ENCODE data around the gene FLNC.

The FLNC gene

DNA sequence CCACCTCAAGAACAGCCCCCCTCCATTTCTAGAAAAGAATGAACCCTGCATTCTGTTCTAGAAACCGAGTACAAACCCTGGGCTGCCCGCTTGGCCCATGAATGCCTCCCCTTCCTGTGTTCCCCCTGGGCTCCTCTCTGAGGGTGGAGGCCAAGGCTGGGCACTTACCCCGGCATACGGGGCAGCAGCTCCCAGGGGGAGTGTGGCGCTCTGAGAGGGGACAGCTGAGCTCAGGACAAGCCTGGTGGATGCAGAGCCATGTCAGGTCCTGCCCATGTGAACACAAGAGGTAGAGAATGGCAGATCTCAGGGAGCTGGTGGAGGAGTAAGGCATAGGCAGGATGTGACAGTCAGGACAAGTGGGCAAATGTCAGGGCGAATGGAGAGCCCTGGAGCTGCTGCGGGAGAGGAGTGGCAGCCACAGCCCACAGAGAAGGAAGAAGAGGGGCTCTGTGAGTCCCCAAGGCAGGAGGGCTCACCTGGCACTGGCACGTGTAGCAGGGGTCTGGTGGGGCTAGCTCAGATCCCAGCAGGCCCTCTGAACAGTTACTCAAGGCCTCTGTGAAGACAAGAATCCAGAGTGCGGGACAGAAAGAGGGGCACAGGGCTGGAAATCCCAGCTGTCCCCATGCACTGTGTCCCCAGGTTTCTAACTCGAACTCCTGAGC is 51.4 kb downstream of the FLNC start:
- DNase-seq: no peak

DNA sequence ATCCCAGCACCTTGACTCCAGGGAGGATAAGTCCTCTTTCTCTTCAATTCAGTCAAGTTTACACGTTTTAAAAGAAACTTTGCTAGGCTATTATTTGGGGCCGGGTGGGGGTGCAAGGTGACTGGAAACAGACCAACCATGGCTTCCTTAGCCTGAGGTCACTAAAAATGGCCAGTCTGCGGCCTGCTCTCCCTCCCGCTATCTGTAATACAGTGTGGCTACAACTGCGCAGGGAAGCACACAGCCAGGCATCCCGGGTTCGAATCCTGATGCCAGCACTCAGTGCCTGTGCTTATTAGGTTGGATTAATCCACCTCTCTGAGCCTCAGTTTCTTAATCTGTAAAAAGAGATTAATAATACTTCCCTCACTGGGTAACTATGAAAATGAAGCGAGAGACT is 51.9 kb downstream of the FLNC start:
- no peak for DNase-seq

DNA sequence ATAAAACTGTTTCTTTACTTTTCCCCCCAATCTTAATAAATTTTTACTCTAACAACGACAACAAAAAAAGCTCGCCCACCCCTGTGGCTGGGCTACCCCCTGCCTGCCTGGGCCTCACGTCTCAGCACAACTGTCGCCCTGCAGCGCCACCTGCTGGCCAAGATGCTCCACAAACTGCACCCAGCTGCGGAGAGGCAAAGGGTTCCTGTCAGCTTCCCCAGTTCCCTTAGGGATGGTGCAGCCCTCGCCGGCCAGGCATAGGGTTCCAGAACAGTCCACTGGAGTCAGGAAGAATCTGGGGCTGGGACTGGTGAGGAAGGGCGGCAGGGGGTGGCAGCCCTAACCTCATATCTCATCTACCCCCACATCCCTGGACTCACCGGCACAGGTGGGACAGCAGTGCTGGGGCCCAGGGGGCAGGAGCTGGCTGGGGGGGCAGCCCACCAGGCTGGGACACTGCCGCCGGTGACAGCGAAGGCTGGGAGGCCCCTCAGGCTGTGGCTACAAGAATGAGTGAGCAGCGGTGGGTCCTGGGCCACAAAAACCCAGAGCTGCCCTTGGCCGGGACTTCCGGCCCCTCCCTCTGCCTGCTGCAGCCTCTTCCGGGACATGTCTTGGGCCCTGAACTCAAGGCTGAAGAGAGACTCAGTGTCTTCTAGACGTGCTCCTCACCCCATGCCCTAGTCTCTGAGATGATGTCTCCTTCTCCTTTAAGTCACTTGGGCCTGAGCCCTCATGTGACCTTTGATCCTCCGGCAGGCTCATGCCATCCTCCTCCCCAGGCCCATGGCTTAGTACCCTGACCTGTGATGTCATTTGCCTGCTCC is 53.6 kb downstream of the FLNC start:
- DNase-seq: peak; percentile 89

DNA sequence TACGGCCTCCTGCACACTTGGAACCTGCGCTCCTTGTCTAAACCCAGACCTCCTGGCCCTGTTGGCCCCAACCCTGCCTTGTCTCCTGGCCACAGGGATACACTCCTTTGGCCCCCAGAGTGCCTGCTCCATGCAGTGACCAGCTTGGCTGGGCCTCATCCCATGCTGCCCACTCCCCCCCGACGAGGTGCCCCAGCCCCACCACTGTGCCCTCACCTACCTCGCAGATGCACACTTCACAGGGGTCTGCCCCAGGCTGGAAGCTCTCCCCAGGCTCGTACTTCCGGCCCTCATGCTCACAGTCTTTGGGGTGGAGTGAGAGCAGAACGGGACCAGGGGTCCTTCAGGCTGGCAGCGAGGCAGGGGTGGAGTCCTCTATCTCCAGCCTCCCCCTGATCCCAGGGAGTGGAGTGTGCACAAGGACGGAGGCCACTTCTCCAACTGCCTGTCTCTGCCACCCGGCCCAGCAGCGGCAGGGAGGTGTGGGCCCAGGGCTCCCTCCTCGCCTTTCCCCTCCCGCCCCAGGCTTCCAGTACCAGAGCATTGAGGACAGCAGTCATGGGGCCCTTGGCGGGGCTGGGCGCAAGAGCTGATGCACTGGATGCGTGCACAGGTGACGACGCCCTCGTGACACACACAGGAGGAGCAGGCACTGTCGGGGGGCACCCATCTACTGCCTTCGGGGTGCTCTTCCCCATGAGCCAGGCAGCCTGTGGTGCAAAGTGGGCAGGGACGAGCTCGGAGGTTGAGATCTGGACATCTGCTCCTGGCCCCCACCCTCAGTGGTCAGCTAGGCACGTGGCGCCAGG is 54.6 kb downstream of the FLNC start:
- no peak for DNase-seq

DNA sequence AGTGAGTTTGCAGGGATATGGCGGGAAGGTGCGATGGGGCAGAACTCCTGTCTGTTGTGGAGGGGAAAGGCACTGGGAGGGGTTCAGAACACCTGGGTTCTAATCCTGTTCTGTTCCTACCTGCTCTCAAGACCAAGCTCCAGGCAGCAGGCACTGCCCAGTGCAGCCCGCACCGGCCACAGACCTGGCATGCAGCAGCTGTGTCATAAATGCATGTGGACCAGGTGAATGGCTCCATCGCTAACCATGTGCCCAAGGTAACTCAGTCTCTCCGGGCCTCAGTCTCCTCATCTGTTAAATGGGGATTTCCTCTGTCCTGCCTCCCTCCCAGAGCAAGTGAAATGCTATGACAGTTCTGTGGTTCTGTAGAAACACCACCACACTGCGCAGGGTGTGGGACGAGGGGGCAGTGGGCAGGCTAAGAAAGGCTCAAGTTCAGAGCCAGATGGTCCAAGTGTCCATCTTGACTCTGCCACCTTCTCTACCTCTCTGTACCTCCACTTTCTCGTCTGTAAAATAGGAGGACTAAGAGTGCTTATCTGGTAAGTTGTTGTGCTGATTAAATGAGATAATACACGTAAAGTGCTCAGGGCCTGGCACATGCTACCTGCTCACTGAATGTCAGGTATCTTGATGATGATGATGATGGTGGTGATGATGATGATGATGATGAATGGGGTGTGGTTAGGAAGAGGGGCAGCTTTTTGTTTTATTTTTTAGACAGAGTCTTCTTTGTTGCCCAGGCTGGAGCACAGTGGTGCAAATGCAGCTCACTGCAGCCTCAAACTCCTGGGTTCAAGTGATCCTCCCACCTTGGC is 55.4 kb downstream of the FLNC start:
- no peak for DNase-seq

DNA sequence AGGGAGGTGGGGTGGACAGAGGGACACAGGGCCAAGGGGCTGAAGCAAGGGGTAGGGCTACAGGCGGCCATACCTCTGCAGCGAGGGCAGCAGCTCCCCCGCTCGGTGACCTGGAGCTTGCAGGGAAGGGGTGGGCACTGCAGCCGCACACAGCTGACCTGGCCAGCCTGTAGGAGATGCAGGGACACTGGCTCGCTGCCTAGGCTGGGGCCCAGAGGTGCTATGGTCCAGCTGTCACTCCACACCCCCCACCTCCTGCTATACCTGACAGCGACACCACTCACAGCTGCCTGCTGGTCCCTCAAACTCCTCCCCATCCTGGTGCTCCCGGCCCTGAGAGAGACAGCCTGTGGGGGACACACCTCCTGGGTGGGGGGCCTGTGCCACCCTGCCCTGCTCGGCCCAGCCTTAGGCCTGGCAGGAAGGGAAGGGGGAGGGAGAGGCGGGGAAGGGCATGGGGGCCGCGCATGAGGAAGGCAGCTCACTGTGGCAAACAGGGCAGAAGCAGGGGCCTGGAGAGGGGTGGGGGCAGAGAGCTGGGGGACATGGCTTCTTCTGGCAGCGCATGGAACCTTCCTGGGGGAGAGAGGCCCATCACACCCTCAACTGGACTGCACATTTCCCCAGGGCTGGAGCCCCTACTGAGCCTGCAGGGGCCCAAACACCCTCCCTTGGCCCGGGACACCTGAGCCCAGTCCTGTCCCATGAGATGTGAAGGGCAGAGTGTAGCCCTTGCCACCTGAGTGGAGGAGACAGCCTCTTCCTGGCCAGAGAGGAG is 56.4 kb downstream of the FLNC start:
- DNase-seq: no peak

DNA sequence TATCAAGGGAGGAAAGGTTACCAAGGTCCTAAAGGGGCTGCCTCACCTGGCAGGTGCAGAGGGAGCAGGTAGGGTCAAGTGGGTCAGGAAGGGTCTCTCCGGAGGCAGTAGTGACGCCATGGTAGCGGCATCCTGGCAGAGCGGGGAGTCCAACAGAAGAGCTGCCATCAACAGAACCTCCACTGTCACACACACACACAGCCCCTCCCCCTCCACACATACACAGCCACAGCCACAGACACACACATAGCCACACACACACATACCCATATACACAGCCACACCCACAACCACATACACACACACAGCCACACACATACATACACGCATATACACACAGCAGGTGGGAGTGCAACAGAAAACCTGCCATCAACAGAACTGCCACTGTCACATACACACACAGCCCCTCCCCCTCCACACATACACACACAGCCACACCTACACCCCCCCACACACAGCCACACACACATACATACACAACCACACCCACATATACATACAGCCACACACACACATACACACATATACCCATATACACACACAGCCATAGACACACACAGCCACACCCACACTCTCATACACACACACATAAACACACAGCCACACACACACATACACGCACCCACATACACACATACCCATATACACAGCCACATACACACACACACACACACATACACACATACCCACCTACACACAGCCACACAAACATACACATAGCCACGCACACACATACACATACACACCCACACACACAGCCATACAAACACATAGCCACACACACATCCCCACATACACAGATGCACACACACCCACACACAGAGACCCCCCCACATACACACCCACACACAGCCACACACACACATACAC is 57.2 kb downstream of the FLNC start:
- DNase-seq: no peak

DNA sequence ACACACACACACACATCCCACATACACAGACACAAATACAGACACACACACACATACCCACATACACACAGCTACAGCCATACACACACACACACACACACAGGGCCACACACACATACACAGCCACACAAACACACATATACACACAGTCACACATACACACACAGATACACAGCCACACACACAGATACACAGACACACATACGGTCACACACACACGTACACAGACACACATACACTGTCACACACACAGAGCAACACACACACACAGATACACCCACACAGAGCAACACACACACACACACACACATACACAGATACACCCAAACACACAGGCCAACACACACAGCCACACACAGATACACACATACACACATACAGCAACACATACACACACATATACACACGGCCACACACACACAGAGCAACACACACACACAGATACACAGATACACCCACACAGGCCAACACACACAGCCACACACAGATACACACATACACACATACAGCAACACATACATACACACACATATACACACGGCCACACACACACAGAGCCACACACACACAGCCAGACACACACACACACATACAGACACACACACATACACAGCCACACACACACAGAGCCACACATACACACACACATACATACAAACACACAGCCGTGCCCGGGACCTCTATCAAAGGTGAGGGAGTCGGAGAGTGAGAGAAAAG is 58.0 kb downstream of the FLNC start:
- DNase-seq: no peak

DNA sequence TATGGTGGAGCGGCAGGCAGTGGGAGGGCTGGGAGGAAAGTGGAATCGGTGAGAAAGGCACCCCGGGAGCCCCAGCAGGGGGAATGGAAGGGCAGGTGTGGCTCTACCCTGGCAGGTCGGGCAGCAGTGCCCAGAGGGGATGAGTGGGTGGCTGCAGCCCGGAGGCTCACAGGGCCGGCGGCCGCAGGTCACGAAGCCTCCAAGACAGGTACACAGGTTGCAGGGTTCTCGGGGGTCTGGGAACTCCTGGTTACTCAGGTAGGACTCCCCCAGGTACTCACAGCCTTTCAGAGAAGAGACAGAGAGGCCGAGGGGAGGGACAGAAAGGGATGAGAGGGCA is 58.5 kb downstream of the FLNC start:
- DNase-seq: no peak

DNA sequence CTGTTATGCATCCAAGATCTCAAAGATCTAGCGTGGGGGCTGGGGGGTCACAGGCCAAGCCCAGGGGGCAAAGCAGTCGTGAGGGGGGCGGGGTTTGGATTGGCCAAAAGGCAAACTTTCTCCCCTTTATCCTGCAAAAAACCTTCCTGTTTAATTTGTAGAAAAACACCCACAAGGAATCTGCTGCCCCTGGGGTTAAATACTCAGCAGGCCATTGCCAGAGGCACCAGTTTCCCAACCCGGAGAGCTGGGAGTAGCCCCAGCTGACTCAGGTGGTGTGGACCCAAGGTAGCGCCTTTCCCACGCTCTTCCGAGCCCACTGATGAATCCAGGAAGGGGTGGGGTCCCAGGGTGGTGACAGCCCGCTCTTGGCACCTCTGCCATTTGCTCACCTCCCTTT is 58.9 kb downstream of the FLNC start:
- no peak for DNase-seq

DNA sequence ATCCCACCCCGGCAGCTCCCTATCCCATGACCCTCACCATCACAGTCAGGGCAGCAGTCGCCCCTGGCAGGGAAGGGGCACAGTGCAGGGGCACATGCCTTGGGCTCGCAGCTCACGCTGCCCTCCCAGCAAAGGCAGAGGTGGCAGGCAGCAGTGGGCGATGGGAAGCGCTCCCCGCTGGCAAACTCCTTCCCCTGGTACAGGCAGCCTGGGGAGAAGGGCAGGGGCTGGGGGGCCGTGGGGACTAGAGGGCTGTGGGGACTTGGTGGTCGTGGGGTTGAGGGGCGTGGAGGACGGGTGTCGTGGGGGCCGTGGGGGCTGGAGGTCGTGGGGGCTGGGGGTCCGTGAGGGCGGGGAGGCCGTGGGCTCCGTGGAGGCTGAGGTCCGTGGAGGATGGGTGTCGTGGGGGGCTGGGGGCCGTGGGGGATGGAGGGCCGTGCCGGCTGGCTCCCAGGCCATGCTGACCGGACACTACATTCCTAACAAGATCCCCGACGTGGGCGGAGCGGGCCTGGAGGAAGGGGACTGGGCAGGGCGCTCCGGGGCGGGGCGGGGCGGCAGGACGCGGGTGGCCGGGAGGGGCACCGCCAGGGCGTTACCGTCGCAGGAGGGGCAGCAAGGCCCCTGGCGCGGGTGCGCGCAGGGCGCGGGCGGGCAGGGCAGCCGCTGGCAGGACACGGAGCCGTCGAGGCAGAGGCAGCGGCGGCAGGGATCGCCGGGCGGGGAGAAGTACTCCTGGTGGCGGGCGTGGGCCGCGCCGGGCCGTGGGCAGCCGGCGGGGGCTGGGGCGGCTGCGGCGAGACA is 60.3 kb downstream of the FLNC start:
- no peak for DNase-seq

DNA sequence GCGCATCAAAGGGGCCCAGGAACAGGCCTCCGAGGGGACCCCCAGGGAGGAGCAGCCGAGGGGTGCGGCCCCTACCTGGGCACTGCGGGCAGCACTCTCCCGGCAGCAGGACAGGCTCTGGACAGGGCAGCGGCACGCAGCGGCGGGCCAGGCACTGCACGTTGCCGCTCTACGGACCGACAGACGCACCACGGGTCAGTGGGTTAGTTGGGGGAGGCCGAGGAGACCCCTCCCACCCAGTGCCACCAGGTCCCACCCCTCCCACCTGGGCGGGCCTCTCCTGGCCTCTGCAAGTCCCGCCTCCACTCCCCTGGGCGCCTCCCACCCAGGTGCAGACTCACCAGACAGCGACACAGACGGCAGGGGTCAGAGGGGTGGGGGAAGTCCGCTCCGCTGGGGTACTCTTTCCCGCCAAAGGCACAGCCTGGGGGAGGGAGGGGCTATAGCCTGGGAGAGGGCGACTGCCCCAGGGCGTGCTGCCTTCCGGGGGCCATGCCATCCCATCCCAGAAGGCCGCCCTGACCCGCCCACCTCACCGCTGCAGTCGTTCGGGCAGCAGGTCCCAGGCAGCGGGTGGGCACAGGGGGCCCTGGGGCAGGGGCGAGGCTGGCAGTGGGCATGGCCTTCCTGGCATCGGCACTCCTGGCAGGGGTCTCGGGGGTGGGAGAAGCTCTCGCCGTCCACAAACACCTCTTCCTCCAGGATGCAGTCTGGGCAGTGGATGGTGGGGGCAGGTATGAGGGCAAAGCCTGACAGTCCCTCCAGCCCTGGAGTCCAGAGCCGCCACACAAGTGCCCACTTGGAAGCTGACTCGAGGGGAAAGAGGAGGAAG is 61.1 kb downstream of the FLNC start:
- no peak for DNase-seq

DNA sequence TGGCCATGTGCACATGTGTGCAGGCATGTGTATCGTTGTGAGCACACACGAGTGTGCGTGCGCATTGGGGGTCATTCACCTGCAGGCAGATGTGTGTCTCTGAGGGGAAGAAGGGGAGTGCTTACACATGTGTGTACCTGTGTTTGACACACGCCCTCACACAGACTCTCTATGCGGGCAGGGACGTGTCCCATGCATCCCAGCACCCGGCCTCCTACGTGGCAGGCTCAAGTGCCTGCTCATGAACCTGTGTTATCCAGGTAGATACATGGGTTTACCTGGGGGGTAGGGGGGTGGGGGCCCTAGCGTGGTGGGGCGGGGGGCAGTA is 61.7 kb downstream of the FLNC start:
- no peak for DNase-seq

DNA sequence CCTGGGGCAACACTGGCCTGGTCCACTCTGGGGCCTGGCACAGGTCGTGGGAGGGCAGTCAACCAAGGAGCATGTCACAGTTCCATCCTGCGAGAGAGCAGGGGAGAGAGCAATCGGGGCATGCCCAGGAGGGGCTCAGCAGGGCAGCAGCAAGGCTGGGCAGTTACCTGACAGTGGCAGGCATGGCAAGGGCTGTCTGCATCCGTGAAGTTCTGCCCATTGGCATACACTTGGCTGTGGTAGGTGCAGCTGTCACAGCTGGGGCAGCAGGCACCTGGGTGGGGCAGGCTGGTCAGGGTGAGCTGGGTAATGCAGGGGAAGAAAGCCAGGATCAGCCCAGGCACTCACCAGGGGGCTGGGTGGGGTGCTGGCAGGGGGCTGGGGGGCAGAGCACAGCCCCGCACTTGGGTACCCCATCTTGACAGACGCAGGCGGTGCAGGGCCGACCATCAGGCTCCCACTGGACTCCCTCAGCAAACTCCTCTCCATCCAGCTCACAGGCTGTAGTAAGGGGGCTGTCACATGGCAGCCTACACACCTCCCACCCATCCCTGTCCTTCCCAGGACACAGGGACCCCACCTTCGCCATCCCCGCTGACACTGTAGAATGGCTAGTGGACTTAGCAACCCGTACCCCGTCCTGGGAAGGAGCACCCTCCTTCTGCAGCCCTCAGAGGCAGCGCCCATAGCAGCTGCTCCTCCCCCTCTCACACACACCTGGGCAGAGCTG is 62.5 kb downstream of the FLNC start:
- no peak for DNase-seq

DNA sequence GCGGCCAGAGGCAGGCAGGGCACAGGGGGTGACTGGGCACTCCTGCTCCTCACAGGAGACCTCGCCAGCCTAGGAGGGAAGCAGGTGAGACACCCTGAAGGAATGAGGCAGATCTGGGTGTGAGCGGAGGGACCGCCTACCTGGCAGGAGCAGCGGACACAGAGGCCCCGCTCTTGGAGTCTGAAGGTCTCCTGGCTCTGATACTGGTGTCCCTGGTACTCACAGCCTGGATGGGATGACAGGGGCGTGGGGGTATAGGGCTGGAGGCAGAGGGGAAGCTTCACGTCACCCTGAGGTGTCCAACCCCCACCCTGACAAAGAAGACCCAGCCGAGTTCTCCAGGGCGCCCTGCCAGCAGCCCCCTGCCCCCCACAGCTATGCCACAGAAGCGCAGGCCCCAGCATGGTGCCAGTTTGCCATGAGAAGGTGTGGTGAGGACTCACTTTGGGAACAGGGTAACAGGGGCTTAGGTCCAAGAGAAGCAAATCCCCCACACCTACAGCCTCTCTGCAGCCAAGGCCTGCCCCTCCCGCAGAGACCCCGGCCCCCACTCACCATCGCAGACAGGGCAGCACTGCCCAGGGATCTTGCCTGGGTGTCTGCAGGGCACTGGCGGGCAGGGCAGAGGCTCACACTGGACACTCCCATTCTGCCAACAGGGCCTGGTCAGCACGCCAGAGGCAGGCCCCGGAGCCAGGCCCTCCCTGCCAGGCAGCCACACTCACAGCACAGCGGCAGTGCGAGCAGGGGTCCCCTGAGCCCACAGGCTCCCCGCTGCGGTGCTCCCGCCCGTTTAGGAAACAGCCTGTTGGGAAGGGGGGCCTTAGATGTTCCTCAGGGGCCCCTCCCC is 63.3 kb downstream of the FLNC start:
- no peak for DNase-seq

DNA sequence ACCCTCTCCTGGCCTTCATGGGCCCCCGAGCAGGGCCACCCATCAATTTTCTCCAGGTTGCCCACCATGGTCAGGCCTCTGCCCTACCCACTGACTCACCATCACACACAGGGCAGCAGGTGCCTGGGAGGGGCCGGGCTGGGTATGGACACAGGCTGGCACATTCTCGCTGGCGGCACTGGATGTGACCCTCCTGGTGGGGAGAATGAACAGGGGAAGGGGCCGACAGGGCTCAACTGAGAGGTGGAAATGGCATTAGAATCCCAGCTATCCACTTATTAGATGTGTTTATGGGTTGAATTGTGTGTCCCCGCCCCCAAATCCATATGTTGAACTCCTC is 63.9 kb downstream of the FLNC start:
- no peak for DNase-seq

DNA sequence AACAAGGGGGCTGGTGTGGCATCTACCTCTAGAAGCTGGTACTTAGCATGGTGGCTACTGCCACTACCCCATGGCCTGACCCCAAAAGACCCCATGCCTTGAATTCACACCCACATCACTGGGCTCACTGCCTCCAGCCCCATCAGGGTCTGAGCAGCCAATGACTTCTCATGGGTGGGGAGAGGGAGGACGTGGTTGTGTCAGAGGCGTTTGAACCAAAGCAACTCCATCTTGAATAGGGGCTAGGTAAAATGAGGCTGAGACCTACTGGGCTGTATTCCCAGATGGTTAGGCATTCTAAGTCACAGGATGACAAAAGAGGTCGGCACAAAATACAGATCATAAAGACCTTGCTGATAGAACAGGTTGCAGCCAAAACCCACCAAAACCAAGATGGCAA is 65.1 kb downstream of the FLNC start:
- DNase-seq: no peak

Measured in activated T-cell treated with anti-CD3 and anti-CD28 coated beads, Interleukin-2, amount 50 U/mL, for 1 hour (primary cell).